GM23338 (cell line): Measurements from ENCODE around the gene PTPRN2. TPM values are rescaled to one million over a fixed set of nuclear protein-coding genes. Genes with fewer than 3 reads are reported as not detected.

Source experiments
- ATAC-seq: fragments of 200-7000 bp; cut with Tn5 transposase; 3 replicates; pipeline ENCODE4 v1.9.1; 2020
- DNase-seq: peaks from one replicate; pipeline ENCODE4 v3.0.0-alpha.2; 2015; ENCODE audit warnings: low spot score
- H2AFZ ChIP-seq: fragments of 200-600 bp; sonication (generic); 2 replicates; pipeline ENCODE4 v1.8.0; 2016; ENCODE audit warnings: antibody characterized with exemption, mild to moderate bottlenecking, moderate library complexity
- H3F3A ChIP-seq: fragments of 200-600 bp; sonication (generic); replicated peaks from 2 replicates; pipeline ENCODE4 v1.8.0; 2017; ENCODE audit warnings: antibody characterized with exemption, mixed run types, low read depth
- H3K27ac ChIP-seq: fragments of 200-600 bp; sonication (generic); 2 replicates; pipeline ENCODE4 v1.6.1; 2016; ENCODE audit warnings: low read depth
- H3K27me3 ChIP-seq: fragments of 200-600 bp; sonication (generic); 2 replicates; pipeline ENCODE4 v1.8.0; 2016; ENCODE audit warnings: mild to moderate bottlenecking, mixed run types, moderate library complexity; ENCODE audit not compliant: insufficient read depth
- H3K36me3 ChIP-seq: fragments of 200-600 bp; sonication (generic); 2 replicates; pipeline ENCODE4 v1.8.0; 2016; ENCODE audit warnings: mild to moderate bottlenecking; ENCODE audit not compliant: insufficient read depth
- H3K4me1 ChIP-seq: fragments of 200-600 bp; sonication (generic); 2 replicates; pipeline ENCODE4 v1.8.0; 2016; ENCODE audit warnings: mild to moderate bottlenecking, moderate library complexity; ENCODE audit not compliant: insufficient read depth
- H3K4me2 ChIP-seq: fragments of 200-600 bp; sonication (generic); 2 replicates; pipeline ENCODE4 v1.7.1; 2017; ENCODE audit warnings: mixed run types
- H3K4me3 ChIP-seq: fragments of 200-600 bp; sonication (generic); 2 replicates; pipeline ENCODE4 v1.6.1; 2016; ENCODE audit warnings: mixed run types
- H3K79me2 ChIP-seq: fragments of 200-600 bp; sonication (generic); replicated peaks from 2 replicates; pipeline ENCODE4 v1.8.0; 2017; ENCODE audit warnings: mild to moderate bottlenecking; ENCODE audit not compliant: insufficient read depth
- H3K9me2 ChIP-seq: fragments of 200-600 bp; sonication (generic); 2 replicates; pipeline ENCODE4 v1.8.0; 2017; ENCODE audit not compliant: insufficient read depth
- H4K20me1 ChIP-seq: fragments of 200-600 bp; sonication (generic); replicated peaks from 2 replicates; pipeline ENCODE4 v1.8.0; 2017; ENCODE audit warnings: mild to moderate bottlenecking; ENCODE audit not compliant: insufficient read depth
- H3K27ac Mint-ChIP-seq: 2 replicates; pipeline ENCODE4 v1.8.0; 2020; ENCODE audit warnings: inconsistent platforms, mild to moderate bottlenecking, moderate library complexity, mixed read lengths
- H3K27me3 Mint-ChIP-seq: 3 replicates; pipeline ENCODE4 v1.8.0; 2022; ENCODE audit warnings: low read depth, mild to moderate bottlenecking, moderate library complexity, mixed read lengths, inconsistent platforms; ENCODE audit not compliant: insufficient read depth, poor library complexity
- H3K36me3 Mint-ChIP-seq: 3 replicates; pipeline ENCODE4 v1.8.0; 2021; ENCODE audit warnings: low read depth, mild to moderate bottlenecking, inconsistent platforms, moderate library complexity, mixed read lengths
- H3K4me1 Mint-ChIP-seq: 3 replicates; pipeline ENCODE4 v1.8.0; 2020; ENCODE audit warnings: mild to moderate bottlenecking, inconsistent platforms, mixed read lengths
- H3K4me3 Mint-ChIP-seq: 3 replicates; pipeline ENCODE4 v1.8.0; 2021; ENCODE audit warnings: moderate library complexity, mild to moderate bottlenecking, inconsistent platforms, mixed read lengths
- H3K9me3 Mint-ChIP-seq: 3 replicates; pipeline ENCODE4 v1.8.0; 2020; ENCODE audit warnings: moderate library complexity, mild to moderate bottlenecking, inconsistent platforms, mixed read lengths
- CREB1 ChIP-seq: fragments of 250-450 bp; sonication (Bioruptor Pico); IDR thresholded peaks from 2 replicates; pipeline ENCODE4 v1.5.0; 2020; ENCODE audit warnings: low read depth, mild to moderate bottlenecking, moderate library complexity
- EZH2 ChIP-seq: fragments of 200-600 bp; sonication (generic); IDR thresholded peaks from one replicate; pipeline ENCODE4 v1.8.0; 2017; ENCODE audit warnings: antibody characterized with exemption, mild to moderate bottlenecking, low read depth; ENCODE audit not compliant: unreplicated experiment
- EZH2phosphoT487 ChIP-seq: fragments of 200-600 bp; sonication (generic); IDR thresholded peaks from one replicate; pipeline ENCODE4 v1.8.1; 2018; ENCODE audit warnings: antibody characterized with exemption; ENCODE audit not compliant: unreplicated experiment
- JUNB ChIP-seq: IDR thresholded peaks from one replicate; pipeline ENCODE4 v1.6.1; 2016; ENCODE audit warnings: antibody characterized with exemption; ENCODE audit not compliant: unreplicated experiment
- NANOG ChIP-seq: IDR thresholded peaks from 2 replicates; pipeline ENCODE4 v1.6.1; 2016; ENCODE audit warnings: antibody characterized with exemption, borderline replicate concordance
- POLR2AphosphoS5 ChIP-seq: IDR thresholded peaks from 2 replicates; pipeline ENCODE4 v1.6.1; 2016; ENCODE audit warnings: antibody characterized with exemption, low read depth
- STAT1 ChIP-seq: IDR thresholded peaks from one replicate; pipeline ENCODE4 v1.6.1; 2016; ENCODE audit warnings: antibody characterized with exemption; ENCODE audit not compliant: unreplicated experiment
- ZNF114 ChIP-seq: fragments of 250-450 bp; sonication (Bioruptor Pico); IDR thresholded peaks from 2 replicates; pipeline ENCODE4 v1.5.0; 2020; ENCODE audit warnings: mild to moderate bottlenecking, moderate library complexity
- ZNF331 ChIP-seq: fragments of 250-450 bp; sonication (Bioruptor Pico); IDR thresholded peaks from 2 replicates; pipeline ENCODE4 v1.5.0; 2020; ENCODE audit warnings: low read depth, mild to moderate bottlenecking, moderate library complexity
- polyA plus RNA-seq: library from polyadenylated mRNA; unstranded; fragments of >200 nt; fragmentation: Nextera tagmentation; extraction: Ambion mirVana; gene quantifications from 2 replicates; pipeline ENCODE4 v1.2.1, GENCODE V29; 2016
- total RNA-seq: library from RNA; depleted of rRNA; stranded (reverse); fragments of >200 nt; shearing (Covaris generic); gene quantifications from 2 replicates; pipeline ENCODE4 v1.2.3, GENCODE V29; 2014
- TF ChIP-seq, protein P1 (sequence below), 2 experiments: fragments of 200-600 bp in 1 of 2; sonication (generic) in 1 of 2; conservative IDR thresholded peaks; 2 replicates each; pipeline versions ENCODE4 v1.5.1 to v1.6.1; 2016 to 2017; ENCODE audit warnings: antibody characterized with exemption in 2 of 2, low read depth in 2 of 2, mild to moderate bottlenecking in 2 of 2, moderate library complexity in 1 of 2
- TF ChIP-seq, protein P2 (sequence below): IDR thresholded peaks from one replicate; pipeline ENCODE4 v1.6.1; 2018; ENCODE audit warnings: antibody characterized with exemption; ENCODE audit not compliant: unreplicated experiment
- TF ChIP-seq, protein P3 (sequence below): IDR thresholded peaks from 2 replicates; pipeline ENCODE4 v1.6.1; 2016; ENCODE audit warnings: antibody characterized with exemption
- TF ChIP-seq, protein P4 (sequence below): fragments of 250-450 bp; sonication (Bioruptor Pico); IDR thresholded peaks from 2 replicates; pipeline ENCODE4 v1.5.0; 2020; ENCODE audit warnings: mild to moderate bottlenecking, moderate library complexity

PTPRN2 gene
- total and polyA plus RNA-seq, 2 experiments from 2014 or later = 0.87 to 4.0 TPM

DNA sequence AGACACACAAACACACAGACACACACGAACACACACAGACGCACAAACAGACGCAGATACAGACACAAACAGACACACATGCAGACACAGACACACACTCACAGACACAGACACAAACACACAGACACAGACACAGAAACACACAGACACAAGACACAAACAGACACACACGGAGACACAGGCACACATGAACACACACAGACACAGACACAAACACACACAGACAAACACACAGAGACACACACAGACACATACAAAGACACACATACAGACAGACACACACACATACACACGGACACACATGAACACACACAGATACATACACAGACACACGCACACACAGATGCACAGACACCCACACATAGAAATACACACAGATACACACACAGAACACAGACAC is 815.9 kb downstream of the PTPRN2 start:
- H3K4me2 ChIP-seq = no peak overlapping the region
- Mint-ChIP-seq H3K27ac (no peak overlapping the region), H3K9me3 (peaks cover 90% of the 10 kb centered on the region), H3K27me3 (peaks cover 12% of the 10 kb centered on the region), H3K4me3 (no peak overlapping the region), H3K4me1 (no peaks in the 10 kb centered on the region), H3K36me3 (peaks cover 58% of the 10 kb centered on the region)
- no peak overlapping the region for H3K4me3 ChIP-seq
- no peak for DNase-seq
- no peaks in the 10 kb centered on the region for H3K9me2 ChIP-seq
- no peak overlapping the region for H3K27ac ChIP-seq
- no peaks in the 10 kb centered on the region for H4K20me1 ChIP-seq
- H3K4me1 ChIP-seq = no peaks in the 10 kb centered on the region
- H3K36me3 ChIP-seq = no peaks in the 10 kb centered on the region
- H3K79me2 ChIP-seq = no peaks in the 10 kb centered on the region
- H3F3A ChIP-seq = no peaks in the 10 kb centered on the region
- H2AFZ ChIP-seq = no peak overlapping the region
- no peak for ATAC-seq
- TF ChIP-seq, protein P1, sequence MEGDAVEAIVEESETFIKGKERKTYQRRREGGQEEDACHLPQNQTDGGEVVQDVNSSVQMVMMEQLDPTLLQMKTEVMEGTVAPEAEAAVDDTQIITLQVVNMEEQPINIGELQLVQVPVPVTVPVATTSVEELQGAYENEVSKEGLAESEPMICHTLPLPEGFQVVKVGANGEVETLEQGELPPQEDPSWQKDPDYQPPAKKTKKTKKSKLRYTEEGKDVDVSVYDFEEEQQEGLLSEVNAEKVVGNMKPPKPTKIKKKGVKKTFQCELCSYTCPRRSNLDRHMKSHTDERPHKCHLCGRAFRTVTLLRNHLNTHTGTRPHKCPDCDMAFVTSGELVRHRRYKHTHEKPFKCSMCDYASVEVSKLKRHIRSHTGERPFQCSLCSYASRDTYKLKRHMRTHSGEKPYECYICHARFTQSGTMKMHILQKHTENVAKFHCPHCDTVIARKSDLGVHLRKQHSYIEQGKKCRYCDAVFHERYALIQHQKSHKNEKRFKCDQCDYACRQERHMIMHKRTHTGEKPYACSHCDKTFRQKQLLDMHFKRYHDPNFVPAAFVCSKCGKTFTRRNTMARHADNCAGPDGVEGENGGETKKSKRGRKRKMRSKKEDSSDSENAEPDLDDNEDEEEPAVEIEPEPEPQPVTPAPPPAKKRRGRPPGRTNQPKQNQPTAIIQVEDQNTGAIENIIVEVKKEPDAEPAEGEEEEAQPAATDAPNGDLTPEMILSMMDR (conservative IDR thresholded peaks at IDR 0.05; ENCODE audit: low read depth in 2 of 2) = no peak
- TF ChIP-seq JUNB (no peak), CREB1 (CRISPR knock-in tag) (no peak), EZH2phosphoT487 (no peak), STAT1 (no peak), NANOG (no peak), POLR2AphosphoS5 (no peak), ZNF114 (no peak), ZNF331 (CRISPR knock-in tag) (no peak), EZH2 (no peak)
- TF ChIP-seq, protein P2, sequence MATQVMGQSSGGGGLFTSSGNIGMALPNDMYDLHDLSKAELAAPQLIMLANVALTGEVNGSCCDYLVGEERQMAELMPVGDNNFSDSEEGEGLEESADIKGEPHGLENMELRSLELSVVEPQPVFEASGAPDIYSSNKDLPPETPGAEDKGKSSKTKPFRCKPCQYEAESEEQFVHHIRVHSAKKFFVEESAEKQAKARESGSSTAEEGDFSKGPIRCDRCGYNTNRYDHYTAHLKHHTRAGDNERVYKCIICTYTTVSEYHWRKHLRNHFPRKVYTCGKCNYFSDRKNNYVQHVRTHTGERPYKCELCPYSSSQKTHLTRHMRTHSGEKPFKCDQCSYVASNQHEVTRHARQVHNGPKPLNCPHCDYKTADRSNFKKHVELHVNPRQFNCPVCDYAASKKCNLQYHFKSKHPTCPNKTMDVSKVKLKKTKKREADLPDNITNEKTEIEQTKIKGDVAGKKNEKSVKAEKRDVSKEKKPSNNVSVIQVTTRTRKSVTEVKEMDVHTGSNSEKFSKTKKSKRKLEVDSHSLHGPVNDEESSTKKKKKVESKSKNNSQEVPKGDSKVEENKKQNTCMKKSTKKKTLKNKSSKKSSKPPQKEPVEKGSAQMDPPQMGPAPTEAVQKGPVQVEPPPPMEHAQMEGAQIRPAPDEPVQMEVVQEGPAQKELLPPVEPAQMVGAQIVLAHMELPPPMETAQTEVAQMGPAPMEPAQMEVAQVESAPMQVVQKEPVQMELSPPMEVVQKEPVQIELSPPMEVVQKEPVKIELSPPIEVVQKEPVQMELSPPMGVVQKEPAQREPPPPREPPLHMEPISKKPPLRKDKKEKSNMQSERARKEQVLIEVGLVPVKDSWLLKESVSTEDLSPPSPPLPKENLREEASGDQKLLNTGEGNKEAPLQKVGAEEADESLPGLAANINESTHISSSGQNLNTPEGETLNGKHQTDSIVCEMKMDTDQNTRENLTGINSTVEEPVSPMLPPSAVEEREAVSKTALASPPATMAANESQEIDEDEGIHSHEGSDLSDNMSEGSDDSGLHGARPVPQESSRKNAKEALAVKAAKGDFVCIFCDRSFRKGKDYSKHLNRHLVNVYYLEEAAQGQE = no peak
- TF ChIP-seq, protein P3, sequence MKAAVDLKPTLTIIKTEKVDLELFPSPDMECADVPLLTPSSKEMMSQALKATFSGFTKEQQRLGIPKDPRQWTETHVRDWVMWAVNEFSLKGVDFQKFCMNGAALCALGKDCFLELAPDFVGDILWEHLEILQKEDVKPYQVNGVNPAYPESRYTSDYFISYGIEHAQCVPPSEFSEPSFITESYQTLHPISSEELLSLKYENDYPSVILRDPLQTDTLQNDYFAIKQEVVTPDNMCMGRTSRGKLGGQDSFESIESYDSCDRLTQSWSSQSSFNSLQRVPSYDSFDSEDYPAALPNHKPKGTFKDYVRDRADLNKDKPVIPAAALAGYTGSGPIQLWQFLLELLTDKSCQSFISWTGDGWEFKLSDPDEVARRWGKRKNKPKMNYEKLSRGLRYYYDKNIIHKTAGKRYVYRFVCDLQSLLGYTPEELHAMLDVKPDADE = no peak
- TF ChIP-seq, protein P4, sequence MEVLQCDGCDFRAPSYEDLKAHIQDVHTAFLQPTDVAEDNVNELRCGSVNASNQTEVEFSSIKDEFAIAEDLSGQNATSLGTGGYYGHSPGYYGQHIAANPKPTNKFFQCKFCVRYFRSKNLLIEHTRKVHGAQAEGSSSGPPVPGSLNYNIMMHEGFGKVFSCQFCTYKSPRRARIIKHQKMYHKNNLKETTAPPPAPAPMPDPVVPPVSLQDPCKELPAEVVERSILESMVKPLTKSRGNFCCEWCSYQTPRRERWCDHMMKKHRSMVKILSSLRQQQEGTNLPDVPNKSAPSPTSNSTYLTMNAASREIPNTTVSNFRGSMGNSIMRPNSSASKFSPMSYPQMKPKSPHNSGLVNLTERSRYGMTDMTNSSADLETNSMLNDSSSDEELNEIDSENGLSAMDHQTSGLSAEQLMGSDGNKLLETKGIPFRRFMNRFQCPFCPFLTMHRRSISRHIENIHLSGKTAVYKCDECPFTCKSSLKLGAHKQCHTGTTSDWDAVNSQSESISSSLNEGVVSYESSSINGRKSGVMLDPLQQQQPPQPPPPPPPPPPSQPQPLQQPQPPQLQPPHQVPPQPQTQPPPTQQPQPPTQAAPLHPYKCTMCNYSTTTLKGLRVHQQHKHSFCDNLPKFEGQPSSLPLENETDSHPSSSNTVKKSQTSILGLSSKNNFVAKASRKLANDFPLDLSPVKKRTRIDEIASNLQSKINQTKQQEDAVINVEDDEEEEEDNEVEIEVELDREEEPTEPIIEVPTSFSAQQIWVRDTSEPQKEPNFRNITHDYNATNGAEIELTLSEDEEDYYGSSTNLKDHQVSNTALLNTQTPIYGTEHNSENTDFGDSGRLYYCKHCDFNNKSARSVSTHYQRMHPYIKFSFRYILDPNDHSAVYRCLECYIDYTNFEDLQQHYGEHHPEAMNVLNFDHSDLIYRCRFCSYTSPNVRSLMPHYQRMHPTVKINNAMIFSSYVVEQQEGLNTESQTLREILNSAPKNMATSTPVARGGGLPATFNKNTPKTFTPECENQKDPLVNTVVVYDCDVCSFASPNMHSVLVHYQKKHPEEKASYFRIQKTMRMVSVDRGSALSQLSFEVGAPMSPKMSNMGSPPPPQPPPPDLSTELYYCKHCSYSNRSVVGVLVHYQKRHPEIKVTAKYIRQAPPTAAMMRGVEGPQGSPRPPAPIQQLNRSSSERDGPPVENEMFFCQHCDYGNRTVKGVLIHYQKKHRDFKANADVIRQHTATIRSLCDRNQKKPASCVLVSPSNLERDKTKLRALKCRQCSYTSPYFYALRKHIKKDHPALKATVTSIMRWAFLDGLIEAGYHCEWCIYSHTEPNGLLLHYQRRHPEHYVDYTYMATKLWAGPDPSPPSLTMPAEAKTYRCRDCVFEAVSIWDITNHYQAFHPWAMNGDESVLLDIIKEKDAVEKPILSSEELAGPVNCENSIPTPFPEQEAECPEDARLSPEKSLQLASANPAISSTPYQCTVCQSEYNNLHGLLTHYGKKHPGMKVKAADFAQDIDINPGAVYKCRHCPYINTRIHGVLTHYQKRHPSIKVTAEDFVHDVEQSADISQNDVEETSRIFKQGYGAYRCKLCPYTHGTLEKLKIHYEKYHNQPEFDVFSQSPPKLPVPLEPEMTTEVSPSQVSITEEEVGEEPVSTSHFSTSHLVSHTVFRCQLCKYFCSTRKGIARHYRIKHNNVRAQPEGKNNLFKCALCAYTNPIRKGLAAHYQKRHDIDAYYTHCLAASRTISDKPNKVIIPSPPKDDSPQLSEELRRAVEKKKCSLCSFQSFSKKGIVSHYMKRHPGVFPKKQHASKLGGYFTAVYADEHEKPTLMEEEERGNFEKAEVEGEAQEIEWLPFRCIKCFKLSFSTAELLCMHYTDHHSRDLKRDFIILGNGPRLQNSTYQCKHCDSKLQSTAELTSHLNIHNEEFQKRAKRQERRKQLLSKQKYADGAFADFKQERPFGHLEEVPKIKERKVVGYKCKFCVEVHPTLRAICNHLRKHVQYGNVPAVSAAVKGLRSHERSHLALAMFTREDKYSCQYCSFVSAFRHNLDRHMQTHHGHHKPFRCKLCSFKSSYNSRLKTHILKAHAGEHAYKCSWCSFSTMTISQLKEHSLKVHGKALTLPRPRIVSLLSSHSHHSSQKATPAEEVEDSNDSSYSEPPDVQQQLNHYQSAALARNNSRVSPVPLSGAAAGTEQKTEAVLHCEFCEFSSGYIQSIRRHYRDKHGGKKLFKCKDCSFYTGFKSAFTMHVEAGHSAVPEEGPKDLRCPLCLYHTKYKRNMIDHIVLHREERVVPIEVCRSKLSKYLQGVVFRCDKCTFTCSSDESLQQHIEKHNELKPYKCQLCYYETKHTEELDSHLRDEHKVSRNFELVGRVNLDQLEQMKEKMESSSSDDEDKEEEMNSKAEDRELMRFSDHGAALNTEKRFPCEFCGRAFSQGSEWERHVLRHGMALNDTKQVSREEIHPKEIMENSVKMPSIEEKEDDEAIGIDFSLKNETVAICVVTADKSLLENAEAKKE (CRISPR knock-in tag) = no peak
- no peaks in the 10 kb centered on the region for H3K27me3 ChIP-seq
